ENCODE results near the gene TLE3. TPM values are rescaled to one million over a fixed set of nuclear protein-coding genes. Genes with fewer than 3 reads are reported as not detected.

Gene TLE3
- total RNA-seq, 2 donors from 2014 or later, result 16.6 to 33.9 TPM

DNA sequence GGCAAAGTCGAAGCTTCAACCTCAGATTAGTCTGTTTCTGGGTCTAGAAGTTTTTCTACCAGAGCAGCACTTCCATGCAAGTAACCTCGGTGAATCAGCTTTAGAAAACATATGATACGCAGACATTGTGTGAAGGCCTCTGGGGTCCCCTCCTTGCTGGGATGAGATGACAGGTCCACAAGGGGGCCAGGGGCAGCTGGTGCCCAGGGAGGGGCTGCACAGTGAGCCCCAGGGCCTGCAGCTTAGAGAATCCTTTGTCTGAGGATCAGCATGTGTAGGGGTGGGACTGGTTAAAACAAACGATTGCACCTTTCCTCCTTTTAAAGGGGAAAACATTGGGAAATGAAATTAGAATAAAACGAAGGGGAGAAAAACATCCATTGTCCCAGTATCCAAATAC lies 47.5 kb upstream of the TLE3 start:
- Histone ChIP-seq H3K4me1 (peaks cover 11% of the 10 kb centered on the region), H3K27me3 (no peaks in the 10 kb centered on the region), H3K36me3 (replicated peaks in 1 of 2; ENCODE audit: insufficient read depth in 1 of 2, low read depth in 2 of 2) (no peaks in the 10 kb centered on the region), H3K9me3 (no peaks in the 10 kb centered on the region), H3K4me3 (no peak overlapping the region), H3K27ac (no peak overlapping the region)
- WGBS, 2 donors, result 68 to 72% methylated on average over 5 of the region's 5 CpGs
- intact Hi-C loops (cut with DNase I), result no loop called here
- DNase-seq, result no peak
- no peak for ATAC-seq
- no peak for TF ChIP-seq POLR2A (IDR thresholded peaks at IDR 0.05)
- TF ChIP-seq, protein P1, sequence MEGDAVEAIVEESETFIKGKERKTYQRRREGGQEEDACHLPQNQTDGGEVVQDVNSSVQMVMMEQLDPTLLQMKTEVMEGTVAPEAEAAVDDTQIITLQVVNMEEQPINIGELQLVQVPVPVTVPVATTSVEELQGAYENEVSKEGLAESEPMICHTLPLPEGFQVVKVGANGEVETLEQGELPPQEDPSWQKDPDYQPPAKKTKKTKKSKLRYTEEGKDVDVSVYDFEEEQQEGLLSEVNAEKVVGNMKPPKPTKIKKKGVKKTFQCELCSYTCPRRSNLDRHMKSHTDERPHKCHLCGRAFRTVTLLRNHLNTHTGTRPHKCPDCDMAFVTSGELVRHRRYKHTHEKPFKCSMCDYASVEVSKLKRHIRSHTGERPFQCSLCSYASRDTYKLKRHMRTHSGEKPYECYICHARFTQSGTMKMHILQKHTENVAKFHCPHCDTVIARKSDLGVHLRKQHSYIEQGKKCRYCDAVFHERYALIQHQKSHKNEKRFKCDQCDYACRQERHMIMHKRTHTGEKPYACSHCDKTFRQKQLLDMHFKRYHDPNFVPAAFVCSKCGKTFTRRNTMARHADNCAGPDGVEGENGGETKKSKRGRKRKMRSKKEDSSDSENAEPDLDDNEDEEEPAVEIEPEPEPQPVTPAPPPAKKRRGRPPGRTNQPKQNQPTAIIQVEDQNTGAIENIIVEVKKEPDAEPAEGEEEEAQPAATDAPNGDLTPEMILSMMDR (IDR thresholded peaks at IDR 0.05), result no peak

DNA sequence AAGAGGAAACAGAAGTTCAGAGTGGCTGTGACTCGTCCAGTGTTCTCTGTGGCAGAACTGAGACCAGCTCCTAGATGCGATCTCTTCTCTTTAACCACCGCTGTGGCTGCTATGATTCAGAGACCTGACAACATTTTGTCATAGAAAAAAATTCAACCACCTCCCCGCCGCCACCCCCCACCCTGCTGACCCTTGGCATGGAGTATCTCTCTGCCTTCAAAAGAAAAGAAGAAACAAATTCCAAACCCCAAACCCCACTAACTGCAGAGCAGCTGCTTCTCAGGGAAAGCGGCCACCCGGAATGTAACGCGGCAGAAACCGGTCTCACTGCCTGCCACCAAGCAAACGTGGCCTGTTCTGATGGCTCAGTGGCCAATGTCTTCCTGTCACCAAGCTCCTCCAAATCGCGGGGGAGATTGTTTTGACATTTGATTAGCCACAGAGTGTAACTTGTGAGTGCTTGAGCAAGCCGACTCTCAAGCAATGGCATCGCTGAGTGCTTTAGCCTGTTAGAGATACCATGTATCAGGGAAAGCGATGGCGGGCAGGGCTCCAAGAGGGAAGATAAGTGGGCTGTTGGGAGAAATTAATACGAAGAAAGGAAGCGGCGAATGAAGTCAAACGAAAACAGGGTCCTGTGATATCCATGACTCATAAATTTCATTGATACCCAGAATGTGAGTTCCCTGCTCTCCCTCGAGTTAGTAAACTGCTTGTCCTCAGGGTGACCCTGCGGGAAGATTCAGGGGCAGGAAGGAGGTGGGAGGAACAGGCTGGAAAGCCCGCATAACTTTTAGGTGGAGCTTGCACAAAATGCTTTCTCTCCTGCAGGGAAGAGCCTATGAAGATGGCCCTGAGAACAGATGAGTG lies 44.8 kb upstream of the TLE3 start:
- Histone ChIP-seq H3K27ac (peak overlapping the region in 1 of 4 donors; percentile 22), H3K4me1 (peaks cover 15% of the 10 kb centered on the region), H3K4me3 (no peak overlapping the region), H3K36me3 (replicated peaks in 1 of 2; ENCODE audit: insufficient read depth in 1 of 2, low read depth in 2 of 2) (no peaks in the 10 kb centered on the region), H3K27me3 (no peaks in the 10 kb centered on the region), H3K9me3 (no peaks in the 10 kb centered on the region)
- DNase-seq (peak in 1 of 4 donors; percentile 46), ATAC-seq (no peak)
- no peak for TF ChIP-seq POLR2A (IDR thresholded peaks at IDR 0.05)
- TF ChIP-seq, protein P1 (IDR thresholded peaks at IDR 0.05), result no peak
- intact Hi-C loops (cut with DNase I), result no loop called here
- 67 to 80% methylated on average over 24 of the region's 24 CpGs for WGBS, 2 donors

DNA sequence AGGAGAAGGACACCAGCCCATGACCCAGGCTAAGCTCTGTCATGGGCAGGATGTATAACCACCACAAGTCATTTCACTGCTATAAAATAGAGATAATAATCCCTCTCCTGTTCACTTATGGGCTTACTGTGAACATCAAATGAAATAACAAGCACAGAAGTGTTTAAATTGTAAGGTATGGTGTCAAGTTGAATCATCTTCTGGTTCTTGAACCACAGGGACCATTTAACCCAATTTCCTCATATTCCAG lies 44.3 kb upstream of the TLE3 start:
- H3K27ac ChIP-seq, result no peak overlapping the region
- no peaks in the 10 kb centered on the region for H3K36me3 ChIP-seq (replicated peaks in 1 of 2; ENCODE audit: insufficient read depth in 1 of 2, low read depth in 2 of 2)
- H3K27me3 ChIP-seq, result no peaks in the 10 kb centered on the region
- ATAC-seq (no peak), DNase-seq (no peak)
- no peaks in the 10 kb centered on the region for H3K9me3 ChIP-seq
- intact Hi-C loops (cut with DNase I), result no loop called here
- TF ChIP-seq, protein P1 (IDR thresholded peaks at IDR 0.05), result no peak
- H3K4me1 ChIP-seq, result peaks cover 15% of the 10 kb centered on the region
- no peak overlapping the region for H3K4me3 ChIP-seq

DNA sequence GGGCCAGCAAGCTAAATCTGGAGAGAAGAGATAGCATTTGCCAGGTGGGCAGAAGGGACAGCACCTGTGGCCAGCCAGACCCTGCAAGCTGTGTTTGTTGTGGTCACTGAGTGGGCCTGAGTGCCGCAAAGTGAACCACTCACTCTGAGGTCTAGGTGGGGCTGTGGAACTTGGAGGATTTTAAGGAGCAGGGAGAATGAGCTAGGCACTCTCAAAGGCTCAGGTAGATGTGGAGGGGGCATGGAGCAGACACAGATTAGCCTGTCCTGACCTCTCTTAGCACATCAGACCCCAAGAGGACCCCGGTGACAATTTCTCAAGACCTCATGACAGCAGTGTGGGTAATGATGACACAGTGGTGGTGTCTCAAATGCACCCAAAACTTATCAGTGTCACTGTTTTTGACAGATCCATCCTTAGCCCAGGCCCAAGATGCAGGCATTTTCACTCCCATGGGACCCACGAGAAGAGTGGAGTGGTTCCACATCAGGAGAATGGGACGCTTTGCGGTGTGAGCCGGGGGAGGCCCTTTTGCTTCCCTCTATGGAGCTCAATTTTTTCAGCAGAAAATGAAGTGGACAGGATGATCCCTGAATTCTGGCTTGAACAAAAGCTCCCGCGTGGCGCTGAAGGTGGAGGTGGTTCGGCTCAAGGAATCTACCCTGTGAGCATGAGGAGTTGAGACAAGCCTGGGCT lies 43.8 kb upstream of the TLE3 start:
- WGBS, 2 donors, result 87 to 95% methylated on average over 10 of the region's 10 CpGs
- Histone ChIP-seq H3K36me3 (replicated peaks in 1 of 2; ENCODE audit: insufficient read depth in 1 of 2, low read depth in 2 of 2) (no peaks in the 10 kb centered on the region), H3K9me3 (no peaks in the 10 kb centered on the region), H3K27me3 (no peaks in the 10 kb centered on the region), H3K4me3 (no peak overlapping the region), H3K27ac (peak overlapping the region in 1 of 4 donors; percentile 5), H3K4me1 (peaks cover 15% of the 10 kb centered on the region)
- TF ChIP-seq, protein P1 (IDR thresholded peaks at IDR 0.05), result no peak
- no peak for TF ChIP-seq POLR2A (IDR thresholded peaks at IDR 0.05)
- ATAC-seq (peak; percentile 11), DNase-seq (no peak)
- intact Hi-C loops (cut with DNase I), result no loop called here

Measured in body of pancreas (tissue), 4 donors.